Coronary artery (tissue), 2 donors: ENCODE measurements around the gene GALNT8.
"Not testable (repeated sequence)": the region's sequence is repeated elsewhere in the genome, so short reads cannot be mapped to it uniquely, and the experiment has no call there.

Experiments used
- DNase-seq: peaks from one replicate; pipeline ENCODE4 v3.0.0-alpha.2; 2017; ENCODE audit warnings: low spot score
- H3K27ac ChIP-seq, 2 donors: fragments of 200-600 bp; sonication (generic); one replicate each; pipeline ENCODE4 v1.5.1; 2016 to 2019
- H3K4me3 ChIP-seq: fragments of 200-600 bp; sonication (generic); 2 replicates; pipeline ENCODE4 v1.5.1; 2016; ENCODE audit warnings: mild to moderate bottlenecking, moderate library complexity
- CTCF ChIP-seq: fragments of 200-600 bp; sonication (generic); IDR thresholded peaks from one replicate; pipeline ENCODE4 v1.5.1; 2019; ENCODE audit warnings: antibody characterized with exemption

GALNT8 gene

GRCh38 chr12:4742416-4742970 lies 22.3 kb downstream of the GALNT8 start:
- no peak for DNase-seq
- Histone ChIP-seq H3K4me3 (no peak overlapping the region), H3K27ac (no peak overlapping the region)
- TF ChIP-seq CTCF = no peak

DNA sequence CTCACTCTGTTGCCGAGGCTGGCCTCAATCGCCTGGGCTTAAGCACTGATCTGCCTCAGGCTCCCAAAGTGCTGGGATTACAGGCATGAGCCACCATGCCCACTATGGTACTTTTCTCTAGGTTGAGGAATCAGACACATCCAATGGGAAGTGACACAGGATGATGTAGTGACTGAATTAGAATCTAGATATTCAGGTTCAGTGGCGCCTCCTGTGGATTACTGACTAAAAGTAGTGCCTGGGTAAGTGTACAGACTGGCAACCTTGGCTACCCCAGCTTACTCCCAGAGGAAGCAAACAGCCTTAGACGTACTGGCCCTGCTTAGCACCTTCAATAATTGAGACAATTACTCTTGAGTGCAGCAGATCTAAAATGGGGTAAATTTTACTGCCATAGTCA lies 22.8 kb downstream of the GALNT8 start:
- Histone ChIP-seq H3K27ac (no peak overlapping the region), H3K4me3 (no peak overlapping the region)
- no peak for TF ChIP-seq CTCF
- DNase-seq = no peak

DNA sequence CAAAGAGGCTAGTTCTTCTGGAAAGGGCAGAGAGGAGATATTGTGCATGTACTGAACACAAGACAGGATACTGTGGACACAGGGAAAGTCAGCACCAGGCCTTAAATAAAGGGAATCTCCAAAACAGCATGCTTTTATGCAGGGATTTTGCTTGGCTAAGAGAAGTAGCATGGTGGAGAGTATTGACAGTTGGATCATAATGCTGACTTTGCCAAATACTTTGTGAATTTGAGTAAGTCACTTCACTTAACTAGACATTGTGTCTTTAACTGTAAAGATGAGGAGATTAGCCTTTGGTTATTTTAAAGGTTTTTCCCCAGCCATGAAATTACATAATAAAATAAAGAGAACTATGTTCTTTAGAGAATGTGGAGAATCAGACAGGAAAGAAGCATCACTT lies 24.5 kb downstream of the GALNT8 start:
- Histone ChIP-seq H3K27ac (no peak overlapping the region), H3K4me3 (no peak overlapping the region)
- DNase-seq = no peak
- no peak for TF ChIP-seq CTCF

- no peak for DNase-seq
- H3K27ac ChIP-seq = no peak overlapping the region
- TF ChIP-seq CTCF = no peak
- H3K4me3 ChIP-seq = no peak overlapping the region
Measured at GRCh38 chr12:4745249-4745648, 25.0 kb downstream of the GALNT8 start.

GRCh38 chr12:4751654-4752053 lies 31.5 kb downstream of the GALNT8 start:
- not testable (repeated sequence) for H3K4me3 ChIP-seq, DNase-seq, H3K27ac ChIP-seq

GRCh38 chr12:4762773-4763172 lies 42.6 kb downstream of the GALNT8 start:
- H3K27ac ChIP-seq = no peak overlapping the region
- no peak for DNase-seq
- H3K4me3 ChIP-seq = no peak overlapping the region
- no peak for TF ChIP-seq CTCF

- H3K27ac ChIP-seq = no peak overlapping the region
- no peak for DNase-seq
- H3K4me3 ChIP-seq = no peak overlapping the region
- no peak for TF ChIP-seq CTCF
Measured at GRCh38 chr12:4763549-4763948, 43.3 kb downstream of the GALNT8 start.

- Histone ChIP-seq H3K4me3 (no peak overlapping the region), H3K27ac (no peak overlapping the region)
- no peak for DNase-seq
- TF ChIP-seq CTCF = no peak
Measured at GRCh38 chr12:4766445-4766844, 46.2 kb downstream of the GALNT8 start.
